ENCODE measurements around the gene BORCS5. TPM values are rescaled to one million over a fixed set of nuclear protein-coding genes. Genes with fewer than 3 reads are reported as not detected.
"Not testable (repeated sequence)": the region's sequence is repeated elsewhere in the genome, so short reads cannot be mapped to it uniquely, and the experiment has no call there.

The BORCS5 gene
- total and polyA plus RNA-seq, 2 of the 4 experiments (the other 2 are of a cell fraction): 14.4 to 18.3 TPM

DNA sequence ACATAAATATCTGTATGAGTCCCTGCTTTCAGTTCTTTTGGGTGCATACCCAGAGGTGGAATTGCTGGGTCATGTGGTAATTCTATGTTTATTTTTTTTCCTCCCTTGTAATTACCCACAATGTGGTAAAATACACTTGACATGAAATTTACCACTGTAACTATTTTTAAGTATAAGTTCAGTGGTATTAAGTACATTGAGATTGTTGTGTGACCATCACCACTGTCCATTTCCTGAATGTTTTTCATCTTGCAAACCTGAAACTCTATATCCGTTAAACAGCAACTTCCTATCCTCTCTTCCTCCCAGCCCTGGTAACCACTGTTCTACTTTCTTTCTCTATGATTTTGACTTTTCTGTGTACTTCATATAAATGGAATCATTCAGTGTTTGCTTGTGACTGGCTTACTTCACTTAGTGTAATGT, 51.4 kb downstream of the BORCS5 start:
- ATAC-seq (ENCODE audit: low read depth) (no peak), DNase-seq (no peak)
- Histone ChIP-seq H3K4me3 (ENCODE audit: insufficient read depth, low read depth, low read length) (no peak overlapping the region), H3K36me3 (ENCODE audit: control insufficient read depth, insufficient read depth, low read length) (no peaks in the 10 kb centered on the region), H3K79me1 (ENCODE audit: low read depth in 1 of 2, low read length in 2 of 2) (peaks cover 0 to 4% of the 10 kb centered on the region in 2 experiments; a peak in 2 of 4 replicates), H3K9ac (ENCODE audit: low read depth, low read length) (no peak overlapping the region), H2AK9ac (replicated peaks; ENCODE audit: low read depth, low read length, poor library complexity) (no peak overlapping the region), H4K91ac (ENCODE audit: insufficient read depth, low read depth, low read length) (no peak overlapping the region), H3K18ac (ENCODE audit: low read depth, low read length) (no peak overlapping the region), H2AK5ac (ENCODE audit: low read depth, low read length) (no peak overlapping the region), H2BK15ac (ENCODE audit: low read depth, low read length) (no peak overlapping the region), H3K4me2 (ENCODE audit: low read depth, low read length) (no peak overlapping the region), H4K5ac (ENCODE audit: low read depth, low read length) (no peak overlapping the region), H2BK5ac (ENCODE audit: low read depth, low read length, poor library complexity, severe bottlenecking) (no peak overlapping the region), H2BK20ac (ENCODE audit: low read depth, low read length) (no peak overlapping the region), H3K4ac (ENCODE audit: low read depth, low read length) (no peak overlapping the region), H3K27ac (ENCODE audit: insufficient read depth, low read length) (no peak overlapping the region), H2BK120ac (ENCODE audit: low read depth, low read length) (no peak overlapping the region), H4K20me1 (ENCODE audit: insufficient read depth, low read length) (no peaks in the 10 kb centered on the region), H3K9me1 (ENCODE audit: insufficient read depth, low read length) (no peaks in the 10 kb centered on the region), H3K23ac (ENCODE audit: low read depth, low read length) (no peak overlapping the region), H3K56ac (ENCODE audit: extremely low read depth, insufficient read depth, low read length) (no peak overlapping the region), H3K9me3 (ENCODE audit: control insufficient read depth, insufficient read depth, low read length) (no peaks in the 10 kb centered on the region), H4K8ac (ENCODE audit: low read depth in 2 of 2, low read length in 2 of 2) (no peak overlapping the region), H3K27me3 (ENCODE audit: control insufficient read depth, insufficient read depth, low read length) (no peaks in the 10 kb centered on the region), H2AFZ (replicated peaks; ENCODE audit: low read length, poor library complexity) (no peak overlapping the region), H3K14ac (replicated peaks; ENCODE audit: low read depth, low read length) (no peak overlapping the region), H3K4me1 (ENCODE audit: control insufficient read depth, insufficient read depth, low read length) (peaks cover 2% of the 10 kb centered on the region; the same call in 1 of the 2 replicates)
- intact Hi-C loops (cut with micrococcal nuclease): no loop called here
- TF ChIP-seq RAD21 (IDR thresholded peaks at IDR 0.05; ENCODE audit: low read length): no peak
- TF ChIP-seq MAZ (IDR thresholded peaks at IDR 0.05; ENCODE audit: borderline replicate concordance, low read depth, low read length): no peak
- no peak for TF ChIP-seq CEBPB (IDR thresholded peaks at IDR 0.05; ENCODE audit: low read depth, low read length)
- no peak for TF ChIP-seq NFE2L2 (IDR thresholded peaks at IDR 0.05; ENCODE audit: low read depth, low read length)
- TF ChIP-seq, protein P1, sequence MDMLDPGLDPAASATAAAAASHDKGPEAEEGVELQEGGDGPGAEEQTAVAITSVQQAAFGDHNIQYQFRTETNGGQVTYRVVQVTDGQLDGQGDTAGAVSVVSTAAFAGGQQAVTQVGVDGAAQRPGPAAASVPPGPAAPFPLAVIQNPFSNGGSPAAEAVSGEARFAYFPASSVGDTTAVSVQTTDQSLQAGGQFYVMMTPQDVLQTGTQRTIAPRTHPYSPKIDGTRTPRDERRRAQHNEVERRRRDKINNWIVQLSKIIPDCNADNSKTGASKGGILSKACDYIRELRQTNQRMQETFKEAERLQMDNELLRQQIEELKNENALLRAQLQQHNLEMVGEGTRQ (IDR thresholded peaks at IDR 0.05; ENCODE audit: low read depth, low read length): no peak
- TF ChIP-seq RFX5 (IDR thresholded peaks at IDR 0.05; ENCODE audit: low read depth, low read length): no peak
- POLR2A ChIA-PET (ENCODE audit: unreplicated experiment): no interaction called here
- dilution Hi-C loops (cut with HindIII; ENCODE audit: low sequenced_read_pairs, unreplicated experiment): no loop called here
- WGBS, 2 experiments (ENCODE audit: extremely low coverage in 2 of 2, insufficient read length in 1 of 2): no CpG with 5 or more reads among the region's 1 CpG
- in situ Hi-C loops (cut with MboI; ENCODE audit: low sequenced_read_pairs): no loop called here
- BruUV-seq (replicated peaks): no TSS peak
- CTCF ChIA-PET: no interaction called here

DNA sequence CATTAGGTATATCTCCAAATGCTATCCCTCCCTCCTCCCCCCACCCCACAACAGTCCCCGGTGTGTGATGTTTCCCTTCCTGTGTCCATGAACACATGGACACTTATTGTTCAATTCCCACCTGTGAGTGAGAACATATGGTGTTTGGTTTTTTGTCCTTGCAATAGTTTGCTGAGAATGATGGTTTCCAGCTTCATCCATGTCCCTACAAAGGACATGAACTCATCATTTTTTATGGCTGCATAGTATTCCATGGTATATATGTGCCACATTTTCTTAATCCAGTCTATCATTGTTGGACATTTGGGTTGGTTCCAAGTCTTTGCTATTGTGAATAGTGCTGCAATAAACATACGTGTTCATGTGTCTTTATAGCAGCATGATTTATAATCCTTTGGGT, 52.5 kb downstream of the BORCS5 start:
- H3K79me1 ChIP-seq (ENCODE audit: low read depth in 1 of 2, low read length in 2 of 2); dilution Hi-C loops (cut with HindIII; ENCODE audit: low sequenced_read_pairs, unreplicated experiment); H3K4me3 ChIP-seq (ENCODE audit: insufficient read depth, low read depth, low read length); H4K5ac ChIP-seq (ENCODE audit: low read depth, low read length); intact Hi-C loops (cut with micrococcal nuclease); CTCF ChIA-PET; ATAC-seq (ENCODE audit: low read depth); H3K23ac ChIP-seq (ENCODE audit: low read depth, low read length); H2BK120ac ChIP-seq (ENCODE audit: low read depth, low read length); H2AK9ac ChIP-seq (replicated peaks; ENCODE audit: low read depth, low read length, poor library complexity); H3K36me3 ChIP-seq (ENCODE audit: control insufficient read depth, insufficient read depth, low read length); POLR2A ChIA-PET (ENCODE audit: unreplicated experiment); H3K27me3 ChIP-seq (ENCODE audit: control insufficient read depth, insufficient read depth, low read length); H3K9ac ChIP-seq (ENCODE audit: low read depth, low read length); H2AFZ ChIP-seq (replicated peaks; ENCODE audit: low read length, poor library complexity); H3K18ac ChIP-seq (ENCODE audit: low read depth, low read length); H4K20me1 ChIP-seq (ENCODE audit: insufficient read depth, low read length); DNase-seq; H3K4me1 ChIP-seq (ENCODE audit: control insufficient read depth, insufficient read depth, low read length); in situ Hi-C loops (cut with MboI; ENCODE audit: low sequenced_read_pairs); BruUV-seq (replicated peaks); H3K27ac ChIP-seq (ENCODE audit: insufficient read depth, low read length); H3K9me1 ChIP-seq (ENCODE audit: insufficient read depth, low read length); H2AK5ac ChIP-seq (ENCODE audit: low read depth, low read length); H3K9me3 ChIP-seq (ENCODE audit: control insufficient read depth, insufficient read depth, low read length); H4K91ac ChIP-seq (ENCODE audit: insufficient read depth, low read depth, low read length); H4K8ac ChIP-seq (ENCODE audit: low read depth in 2 of 2, low read length in 2 of 2); H3K4me2 ChIP-seq (ENCODE audit: low read depth, low read length); H2BK15ac ChIP-seq (ENCODE audit: low read depth, low read length); H3K56ac ChIP-seq (ENCODE audit: extremely low read depth, insufficient read depth, low read length); H2BK20ac ChIP-seq (ENCODE audit: low read depth, low read length); H3K4ac ChIP-seq (ENCODE audit: low read depth, low read length); H2BK5ac ChIP-seq (ENCODE audit: low read depth, low read length, poor library complexity, severe bottlenecking); H3K14ac ChIP-seq (replicated peaks; ENCODE audit: low read depth, low read length): not testable (repeated sequence)
- no CpG with 5 or more reads among the region's 2 CpGs for WGBS, 2 experiments (ENCODE audit: extremely low coverage in 2 of 2, insufficient read length in 1 of 2)

Measured in IMR-90 (cell line).